ENCODE results near the gene MED13L.

The MED13L gene

GRCh38 chr12:116026768-116027550 lies 250.5 kb downstream of the MED13L start:
- TF ChIP-seq, protein P1, sequence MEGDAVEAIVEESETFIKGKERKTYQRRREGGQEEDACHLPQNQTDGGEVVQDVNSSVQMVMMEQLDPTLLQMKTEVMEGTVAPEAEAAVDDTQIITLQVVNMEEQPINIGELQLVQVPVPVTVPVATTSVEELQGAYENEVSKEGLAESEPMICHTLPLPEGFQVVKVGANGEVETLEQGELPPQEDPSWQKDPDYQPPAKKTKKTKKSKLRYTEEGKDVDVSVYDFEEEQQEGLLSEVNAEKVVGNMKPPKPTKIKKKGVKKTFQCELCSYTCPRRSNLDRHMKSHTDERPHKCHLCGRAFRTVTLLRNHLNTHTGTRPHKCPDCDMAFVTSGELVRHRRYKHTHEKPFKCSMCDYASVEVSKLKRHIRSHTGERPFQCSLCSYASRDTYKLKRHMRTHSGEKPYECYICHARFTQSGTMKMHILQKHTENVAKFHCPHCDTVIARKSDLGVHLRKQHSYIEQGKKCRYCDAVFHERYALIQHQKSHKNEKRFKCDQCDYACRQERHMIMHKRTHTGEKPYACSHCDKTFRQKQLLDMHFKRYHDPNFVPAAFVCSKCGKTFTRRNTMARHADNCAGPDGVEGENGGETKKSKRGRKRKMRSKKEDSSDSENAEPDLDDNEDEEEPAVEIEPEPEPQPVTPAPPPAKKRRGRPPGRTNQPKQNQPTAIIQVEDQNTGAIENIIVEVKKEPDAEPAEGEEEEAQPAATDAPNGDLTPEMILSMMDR (IDR thresholded peaks at IDR 0.05; ENCODE audit: low read depth, low read length, missing control alignments) = no peak
- DNase-seq (ENCODE audit: low read depth) = no peak

GRCh38 chr12:116026346-116026745 lies 251.1 kb downstream of the MED13L start:
- no peak overlapping the region for H3K4me3 ChIP-seq (ENCODE audit: low read depth, low read length)
- TF ChIP-seq, protein P1 (IDR thresholded peaks at IDR 0.05; ENCODE audit: low read depth, low read length, missing control alignments) = no peak
- no peak for DNase-seq (ENCODE audit: low read depth)

More at GRCh38 chr12:116026768-116027550, 250.5 kb downstream of the MED13L start:
- H3K4me3 ChIP-seq (ENCODE audit: low read depth, low read length) = no peak overlapping the region

GRCh38 chr12:116024769-116025168 lies 252.7 kb downstream of the MED13L start:
- TF ChIP-seq, protein P1 (IDR thresholded peaks at IDR 0.05; ENCODE audit: low read depth, low read length, missing control alignments) = no peak
- no peak for DNase-seq (ENCODE audit: low read depth)
- H3K4me3 ChIP-seq (ENCODE audit: low read depth, low read length) = no peak overlapping the region

- TF ChIP-seq, protein P1 (IDR thresholded peaks at IDR 0.05; ENCODE audit: low read depth, low read length, missing control alignments) = no peak
- no peak for DNase-seq (ENCODE audit: low read depth)
- H3K4me3 ChIP-seq (ENCODE audit: low read depth, low read length) = no peak overlapping the region
These were observed 258.1 kb downstream of the MED13L start for GRCh38 chr12:116019415-116019814.

- TF ChIP-seq, protein P1 (IDR thresholded peaks at IDR 0.05; ENCODE audit: low read depth, low read length, missing control alignments) = no peak
- H3K4me3 ChIP-seq (ENCODE audit: low read depth, low read length) = no peak overlapping the region
- DNase-seq (ENCODE audit: low read depth) = no peak
These were observed 259.2 kb downstream of the MED13L start for GRCh38 chr12:116018282-116018681.

DNA sequence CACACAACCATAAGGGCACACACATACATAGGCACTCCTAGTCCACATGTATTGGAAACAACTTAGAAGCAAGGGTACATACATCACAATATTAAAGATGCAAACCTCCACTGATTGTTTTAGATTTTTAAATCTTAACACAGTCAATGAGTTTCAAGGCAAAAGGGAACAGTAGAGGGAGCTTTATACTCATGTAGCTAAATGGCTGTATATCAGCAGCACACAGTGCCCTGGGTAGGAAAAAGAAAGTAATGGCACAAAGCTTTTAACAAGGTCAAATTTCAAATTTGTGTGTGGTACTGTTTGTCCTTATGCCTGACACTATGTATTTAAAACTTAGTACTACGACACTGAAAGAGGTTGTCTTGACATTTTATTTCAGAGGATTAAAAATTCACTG lies 262.0 kb downstream of the MED13L start:
- no peak for DNase-seq (ENCODE audit: low read depth)
- H3K4me3 ChIP-seq (ENCODE audit: low read depth, low read length) = no peak overlapping the region
- TF ChIP-seq, protein P1 (IDR thresholded peaks at IDR 0.05; ENCODE audit: low read depth, low read length, missing control alignments) = peak; percentile 44

- H3K4me3 ChIP-seq (ENCODE audit: low read depth, low read length) = no peak overlapping the region
- TF ChIP-seq, protein P1 (IDR thresholded peaks at IDR 0.05; ENCODE audit: low read depth, low read length, missing control alignments) = no peak
These were observed 264.7 kb downstream of the MED13L start for GRCh38 chr12:116012757-116013156.

More at GRCh38 chr12:116012757-116013156, 264.7 kb downstream of the MED13L start:
- DNase-seq (ENCODE audit: low read depth) = no peak

All from GM12864 (cell line).